Astrocyte (in vitro differentiated cells and primary cell): ENCODE results near the gene DENND5B. TPM values are rescaled to one million over a fixed set of nuclear protein-coding genes. Genes with fewer than 3 reads are reported as not detected.

Source experiments
- DNase-seq: peaks from one replicate; pipeline ENCODE4 v3.0.0-alpha.2; 2010; ENCODE audit warnings: low read depth
- FAIRE-seq: peaks from 2 replicates; lab custom pipeline; 2011; peaks lifted over from hg19 to GRCh38; lab: Jason Lieb, UNC
- H2AFZ ChIP-seq: 2 replicates; pipeline ENCODE4 v1.6.0; 2012; ENCODE audit warnings: low read depth, low read length, inconsistent platforms
- H3K27ac ChIP-seq: 2 replicates; pipeline ENCODE4 v1.5.1; 2011; ENCODE audit warnings: low read depth, low read length, inconsistent platforms
- H3K27me3 ChIP-seq: 2 replicates; pipeline ENCODE4 v1.6.0; 2011; ENCODE audit warnings: low read length, inconsistent platforms; ENCODE audit not compliant: insufficient read depth
- H3K36me3 ChIP-seq: 2 replicates; pipeline ENCODE4 v1.5.1; 2011; ENCODE audit warnings: low read length, inconsistent platforms; ENCODE audit not compliant: insufficient read depth
- H3K4me1 ChIP-seq: 2 replicates; pipeline ENCODE4 v1.5.1; 2011; ENCODE audit warnings: low read length, inconsistent platforms; ENCODE audit not compliant: insufficient read depth
- H3K4me2 ChIP-seq: 2 replicates; pipeline ENCODE4 v1.6.0; 2012; ENCODE audit warnings: low read length, inconsistent platforms
- H3K4me3 ChIP-seq: 2 replicates; pipeline ENCODE4 v1.5.1; 2011; ENCODE audit warnings: low read depth, mild to moderate bottlenecking, low read length, inconsistent platforms; ENCODE audit not compliant: insufficient read depth
- H3K79me2 ChIP-seq: 2 replicates; pipeline ENCODE4 v1.6.0; 2012; ENCODE audit warnings: mild to moderate bottlenecking, low read length, inconsistent platforms; ENCODE audit not compliant: insufficient read depth
- H3K9ac ChIP-seq: 2 replicates; pipeline ENCODE4 v1.6.0; 2012; ENCODE audit warnings: mild to moderate bottlenecking, low read length, inconsistent platforms
- H3K9me3 ChIP-seq: 2 replicates; pipeline ENCODE4 v1.5.1; 2012; ENCODE audit warnings: low read depth, mild to moderate bottlenecking, low read length, inconsistent platforms; ENCODE audit not compliant: insufficient read depth
- H4K20me1 ChIP-seq: 2 replicates; pipeline ENCODE4 v1.6.0; 2012; ENCODE audit warnings: low read length, inconsistent platforms; ENCODE audit not compliant: insufficient read depth
- H3K27ac Mint-ChIP-seq: one replicate; pipeline ENCODE4 v1.8.0; 2021; ENCODE audit warnings: mild to moderate bottlenecking, mixed read lengths; ENCODE audit not compliant: unreplicated experiment
- H3K27me3 Mint-ChIP-seq: one replicate; pipeline ENCODE4 v1.8.0; 2021; ENCODE audit warnings: low read depth, mixed read lengths; ENCODE audit not compliant: unreplicated experiment
- H3K36me3 Mint-ChIP-seq: one replicate; pipeline ENCODE4 v1.8.0; 2021; ENCODE audit warnings: low read depth, mixed read lengths; ENCODE audit not compliant: unreplicated experiment
- H3K4me1 Mint-ChIP-seq: one replicate; pipeline ENCODE4 v1.8.0; 2021; ENCODE audit warnings: low read depth, mixed read lengths; ENCODE audit not compliant: unreplicated experiment
- H3K4me3 Mint-ChIP-seq: one replicate; pipeline ENCODE4 v1.8.0; 2021; ENCODE audit warnings: mild to moderate bottlenecking, moderate library complexity, mixed read lengths; ENCODE audit not compliant: unreplicated experiment
- H3K9me3 Mint-ChIP-seq: one replicate; pipeline ENCODE4 v1.8.0; 2021; ENCODE audit warnings: mild to moderate bottlenecking, mixed read lengths; ENCODE audit not compliant: unreplicated experiment
- CTCF ChIP-seq: IDR thresholded peaks from 2 replicates; pipeline ENCODE4 v1.5.1; 2011; ENCODE audit warnings: low read depth, mild to moderate bottlenecking, inconsistent platforms, low read length, moderate library complexity; ENCODE audit not compliant: insufficient read depth
- EZH2 ChIP-seq: IDR thresholded peaks from 2 replicates; pipeline ENCODE4 v1.6.1; 2012; ENCODE audit warnings: mild to moderate bottlenecking, low read length, inconsistent platforms; ENCODE audit not compliant: insufficient read depth
- total RNA-seq: library from RNA; stranded (reverse); gene quantifications from 2 replicates; pipeline ENCODE4 v1.2.1, GENCODE V29; 2021

The DENND5B gene
- total RNA-seq, 1 donor from 2014 or later, result 22.7 TPM

- Mint-ChIP-seq H3K4me3 (no peak overlapping the region), H3K9me3 (no peaks in the 10 kb centered on the region)
These were observed 228.0 kb downstream of the DENND5B start for GRCh38 chr12:31362759-31363415.

GRCh38 chr12:31362115-31362758 is 228.7 kb downstream of the DENND5B start:
- Histone ChIP-seq H3K4me3 (no peak overlapping the region), H3K9ac (no peak overlapping the region), H3K27ac (no peak overlapping the region), H3K4me1 (peaks cover 3% of the 10 kb centered on the region), H3K79me2 (no peaks in the 10 kb centered on the region), H3K27me3 (peaks cover 2% of the 10 kb centered on the region), H4K20me1 (no peaks in the 10 kb centered on the region), H2AFZ (peak overlapping the region; percentile 81), H3K9me3 (no peaks in the 10 kb centered on the region), H3K4me2 (peak overlapping the region; percentile 55), H3K36me3 (no peaks in the 10 kb centered on the region)
- no peaks in the 10 kb centered on the region for H3K27me3 Mint-ChIP-seq
- no peak overlapping the region for H3K4me3 Mint-ChIP-seq
- H3K9me3 Mint-ChIP-seq, result no peaks in the 10 kb centered on the region
- no peak for TF ChIP-seq CTCF
- TF ChIP-seq EZH2, result no peak
- FAIRE-seq (no peak), DNase-seq (no peak)
- peaks cover 10% of the 10 kb centered on the region for H3K4me1 Mint-ChIP-seq
- H3K27ac Mint-ChIP-seq, result peak overlapping the region; percentile 76
- H3K36me3 Mint-ChIP-seq, result no peaks in the 10 kb centered on the region

More at GRCh38 chr12:31362759-31363415, 228.0 kb downstream of the DENND5B start:
- TF ChIP-seq EZH2 (no peak), CTCF (no peak)
- Mint-ChIP-seq H3K4me1 (peaks cover 10% of the 10 kb centered on the region), H3K27ac (no peak overlapping the region), H3K36me3 (no peaks in the 10 kb centered on the region), H3K27me3 (no peaks in the 10 kb centered on the region)
- Histone ChIP-seq H3K27me3 (peaks cover 2% of the 10 kb centered on the region), H3K4me2 (peak overlapping the region; percentile 55), H3K36me3 (no peaks in the 10 kb centered on the region), H3K9ac (no peak overlapping the region), H3K9me3 (no peaks in the 10 kb centered on the region), H3K4me1 (peaks cover 3% of the 10 kb centered on the region), H2AFZ (peak overlapping the region; percentile 81), H4K20me1 (no peaks in the 10 kb centered on the region), H3K27ac (no peak overlapping the region), H3K4me3 (no peak overlapping the region), H3K79me2 (no peaks in the 10 kb centered on the region)
- FAIRE-seq (no peak), DNase-seq (no peak)

DNA sequence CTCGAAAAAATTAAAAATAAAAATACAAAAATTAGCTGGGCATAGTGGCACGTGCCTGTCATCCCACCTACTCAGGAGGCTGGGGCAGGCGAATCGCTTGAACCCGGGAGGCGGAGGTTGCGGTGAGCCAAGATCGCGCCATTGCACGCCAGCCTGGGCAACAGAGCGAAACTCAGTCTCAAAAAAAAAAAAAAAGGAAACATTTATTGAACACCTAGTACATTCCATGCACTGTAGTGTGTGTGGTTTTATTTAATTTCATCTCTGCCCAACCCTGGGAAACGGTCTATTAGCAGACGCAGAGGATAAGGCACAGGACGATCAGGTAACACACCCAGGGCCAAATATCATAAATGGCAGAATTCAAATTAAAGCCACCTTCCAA is 229.2 kb downstream of the DENND5B start:
- Histone ChIP-seq H3K9me3 (no peaks in the 10 kb centered on the region), H4K20me1 (no peaks in the 10 kb centered on the region), H3K9ac (no peak overlapping the region), H3K4me2 (no peak overlapping the region), H2AFZ (peak overlapping the region; percentile 81), H3K79me2 (no peaks in the 10 kb centered on the region), H3K4me3 (no peak overlapping the region), H3K27ac (no peak overlapping the region), H3K36me3 (no peaks in the 10 kb centered on the region), H3K4me1 (peaks cover 3% of the 10 kb centered on the region), H3K27me3 (peaks cover 2% of the 10 kb centered on the region)
- no peaks in the 10 kb centered on the region for H3K36me3 Mint-ChIP-seq
- H3K4me1 Mint-ChIP-seq, result peaks cover 10% of the 10 kb centered on the region
- H3K9me3 Mint-ChIP-seq, result no peaks in the 10 kb centered on the region
- H3K4me3 Mint-ChIP-seq, result no peak overlapping the region
- no peaks in the 10 kb centered on the region for H3K27me3 Mint-ChIP-seq
- no peak for TF ChIP-seq CTCF
- no peak for TF ChIP-seq EZH2
- no peak for DNase-seq
- peak overlapping the region; percentile 76 for H3K27ac Mint-ChIP-seq
- FAIRE-seq, result no peak
